H9 (cell line): ENCODE results near the gene PPTC7. TPM values are rescaled to one million over a fixed set of nuclear protein-coding genes. Genes with fewer than 3 reads are reported as not detected.
"Not testable (repeated sequence)": the region's sequence is repeated elsewhere in the genome, so short reads cannot be mapped to it uniquely, and the experiment has no call there.

ENCODE experiments used
- DNase-seq: peaks from one replicate; pipeline ENCODE4 v3.0.0-alpha.2; 2017
- H2AFZ ChIP-seq: one replicate; pipeline ENCODE4 v1.6.1; 2013; ENCODE audit warnings: mild to moderate bottlenecking, low read length, control low read depth, moderate library complexity
- H2AK5ac ChIP-seq: 2 replicates; pipeline ENCODE4 v1.6.1; 2013; ENCODE audit warnings: low read length, control low read depth, mixed read lengths; ENCODE audit not compliant: insufficient read length
- H2BK120ac ChIP-seq: one replicate; pipeline ENCODE4 v1.6.1; 2013; ENCODE audit warnings: low read depth, mild to moderate bottlenecking, low read length, control low read depth, inconsistent platforms; ENCODE audit not compliant: poor library complexity, severe bottlenecking
- H2BK12ac ChIP-seq: 2 replicates; pipeline ENCODE4 v1.6.1; 2013; ENCODE audit warnings: low read length, control low read depth, mixed read lengths, low read depth; ENCODE audit not compliant: insufficient read length
- H2BK15ac ChIP-seq: 2 replicates; pipeline ENCODE4 v1.6.1; 2013; ENCODE audit warnings: low read depth, low read length, control low read depth
- H2BK20ac ChIP-seq: one replicate; pipeline ENCODE4 v1.6.1; 2013; ENCODE audit warnings: low read depth, mild to moderate bottlenecking, low read length, control low read depth, inconsistent platforms; ENCODE audit not compliant: poor library complexity, severe bottlenecking
- H2BK5ac ChIP-seq: 2 replicates; pipeline ENCODE4 v1.6.1; 2013; ENCODE audit warnings: low read length, control low read depth, mixed read lengths; ENCODE audit not compliant: insufficient read length
- H3K14ac ChIP-seq: 2 replicates; pipeline ENCODE4 v1.6.1; 2013; ENCODE audit warnings: low read length, control low read depth; ENCODE audit not compliant: insufficient read depth
- H3K18ac ChIP-seq: 2 replicates; pipeline ENCODE4 v1.6.1; 2013; ENCODE audit warnings: low read depth, mild to moderate bottlenecking, mixed read lengths, low read length, control low read depth; ENCODE audit not compliant: insufficient read length
- H3K23ac ChIP-seq: 2 replicates; pipeline ENCODE4 v1.6.1; 2013; ENCODE audit warnings: low read length, control low read depth, mixed read lengths, low read depth; ENCODE audit not compliant: insufficient read length
- H3K23me2 ChIP-seq: 2 replicates; pipeline ENCODE4 v1.6.1; 2013; ENCODE audit warnings: low read depth, mild to moderate bottlenecking, mixed read lengths, low read length, control low read depth; ENCODE audit not compliant: insufficient read length, poor library complexity, severe bottlenecking
- H3K27ac ChIP-seq: 2 replicates; pipeline ENCODE4 v1.5.1; 2013; ENCODE audit warnings: low read length, control low read depth, mixed read lengths, low read depth; ENCODE audit not compliant: insufficient read length
- H3K27me3 ChIP-seq: 2 replicates; pipeline ENCODE4 v1.6.1; 2013; ENCODE audit warnings: low read length, control low read depth, inconsistent platforms; ENCODE audit not compliant: insufficient read depth
- H3K4ac ChIP-seq: 2 replicates; pipeline ENCODE4 v1.6.1; 2013; ENCODE audit warnings: low read depth, mild to moderate bottlenecking, control low read depth, inconsistent platforms, low read length, moderate library complexity
- H3K4me1 ChIP-seq: 2 replicates; pipeline ENCODE4 v1.6.1; 2013; ENCODE audit warnings: low read length, control low read depth, inconsistent platforms; ENCODE audit not compliant: insufficient read depth
- H3K4me2 ChIP-seq: 2 replicates; pipeline ENCODE4 v1.6.1; 2013; ENCODE audit warnings: low read length, control low read depth, mixed read lengths; ENCODE audit not compliant: insufficient read length, insufficient read depth
- H3K56ac ChIP-seq: 2 replicates; pipeline ENCODE4 v1.6.1; 2013; ENCODE audit warnings: low read depth, mild to moderate bottlenecking, mixed read lengths, low read length, control low read depth; ENCODE audit not compliant: insufficient read length
- H3K79me1 ChIP-seq: 2 replicates; pipeline ENCODE4 v1.6.1; 2013; ENCODE audit warnings: low read depth, mild to moderate bottlenecking, moderate library complexity, low read length, control low read depth, inconsistent platforms; ENCODE audit not compliant: insufficient read depth, poor library complexity, severe bottlenecking
- H3K79me2 ChIP-seq: 2 replicates; pipeline ENCODE4 v1.6.1; 2013; ENCODE audit warnings: low read length, control low read depth, inconsistent platforms; ENCODE audit not compliant: insufficient read depth
- H3K9ac ChIP-seq: 2 replicates; pipeline ENCODE4 v1.6.1; 2013; ENCODE audit warnings: low read length, control low read depth, mixed read lengths; ENCODE audit not compliant: insufficient read length; ENCODE audit errors: extremely low read depth
- H3K9me3 ChIP-seq: one replicate; pipeline ENCODE4 v1.6.1; 2013; ENCODE audit warnings: low read depth, low read length, inconsistent platforms; ENCODE audit not compliant: control insufficient read depth
- H3T11ph ChIP-seq: one replicate; pipeline ENCODE4 v1.6.1; 2013; ENCODE audit warnings: mild to moderate bottlenecking, low read length, control low read depth, inconsistent platforms
- H4K20me1 ChIP-seq: one replicate; pipeline ENCODE4 v1.6.1; 2013; ENCODE audit not compliant: control insufficient read depth, insufficient read length, insufficient read depth
- H4K5ac ChIP-seq: 2 replicates; pipeline ENCODE4 v1.6.1; 2013; ENCODE audit warnings: low read depth, mild to moderate bottlenecking, mixed read lengths, low read length, control low read depth; ENCODE audit not compliant: insufficient read length
- H4K8ac ChIP-seq: replicated peaks from 2 replicates; pipeline ENCODE4 v1.6.1; 2013; ENCODE audit warnings: low read length, control low read depth, mixed read lengths, low read depth; ENCODE audit not compliant: insufficient read length
- H4K91ac ChIP-seq: 2 replicates; pipeline ENCODE4 v1.6.1; 2013; ENCODE audit warnings: low read depth, mild to moderate bottlenecking, moderate library complexity, mixed read lengths, low read length, control low read depth; ENCODE audit not compliant: insufficient read length
- H3K27ac Mint-ChIP-seq, 3 experiments: 2 replicates in 2 of 3; 3 replicates in 1 of 3; pipeline ENCODE4 v1.8.0; 2020 to 2021; ENCODE audit warnings: mixed read lengths in 3 of 3, mild to moderate bottlenecking in 1 of 3, moderate library complexity in 1 of 3
- H3K27me3 Mint-ChIP-seq: 2 replicates; pipeline ENCODE4 v1.8.0; 2021; ENCODE audit warnings: low read depth, mild to moderate bottlenecking, moderate library complexity, mixed read lengths
- H3K36me3 Mint-ChIP-seq, 3 experiments: 2 replicates in 2 of 3; 3 replicates in 1 of 3; pipeline ENCODE4 v1.8.0; 2020 to 2021; ENCODE audit warnings: low read depth in 3 of 3, mixed read lengths in 3 of 3; ENCODE audit not compliant: insufficient read depth in 1 of 3
- H3K4me1 Mint-ChIP-seq, 2 experiments: 2 replicates each; pipeline ENCODE4 v1.8.0; 2020; ENCODE audit warnings: mixed read lengths in 2 of 2
- H3K4me3 Mint-ChIP-seq, 2 experiments: 2 replicates in 1 of 2; 3 replicates in 1 of 2; pipeline ENCODE4 v1.8.0; 2020 to 2021; ENCODE audit warnings: mild to moderate bottlenecking in 2 of 2, mixed read lengths in 2 of 2, moderate library complexity in 1 of 2
- H3K9me3 Mint-ChIP-seq, 2 experiments: 2 replicates in 1 of 2; 3 replicates in 1 of 2; pipeline ENCODE4 v1.8.0; 2020; ENCODE audit warnings: mild to moderate bottlenecking in 2 of 2, mixed read lengths in 2 of 2, moderate library complexity in 1 of 2
- CTCF ChIP-seq: fragments of 200-600 bp; sonication (generic); conservative IDR thresholded peaks from 3 replicates; pipeline ENCODE4 v1.8.0; 2021; ENCODE audit warnings: antibody characterized with exemption, mild to moderate bottlenecking
- WGBS: extraction: QIAGEN DNeasy Blood & Tissue Kit; methylation state at CpG from one replicate; pipeline ENCODE4 v1.1.7; 2013; ENCODE audit warnings: missing lambda C conversion rate, low lambda C conversion rate, mixed read lengths; ENCODE audit not compliant: insufficient read length; ENCODE audit errors: extremely low coverage; 5-methylcytosine and 5-hydroxymethylcytosine counted together
- total RNA-seq: library from RNA; stranded (reverse); gene quantifications from 2 replicates; pipeline ENCODE4 v1.2.1, GENCODE V29; 2021

The PPTC7 gene
- total RNA-seq, 1 experiment from 2014 or later: 15.8 TPM

- no peak overlapping the region for H3K4me2 ChIP-seq
- H2BK12ac ChIP-seq: no peak overlapping the region
- no peak overlapping the region for H2BK120ac ChIP-seq
- peaks cover 5% of the 10 kb centered on the region for H3K79me1 ChIP-seq
- H3K4me3 Mint-ChIP-seq: no peak overlapping the region
- no peak overlapping the region for H4K5ac ChIP-seq
- DNase-seq: no peak
- no peak overlapping the region for H3K14ac ChIP-seq
- H3K36me3 Mint-ChIP-seq: no peaks in the 10 kb centered on the region; a peak in 1 of 7 replicates
- no peaks in the 10 kb centered on the region for H3K27me3 Mint-ChIP-seq
- peaks cover 5% of the 10 kb centered on the region; the same call in 1 of the 2 replicates for H3K79me2 ChIP-seq
- H4K91ac ChIP-seq: no peak overlapping the region
- no peak overlapping the region for H3K27ac ChIP-seq
- no peaks in the 10 kb centered on the region for H3K23me2 ChIP-seq
- peaks cover 4 to 11% of the 10 kb centered on the region in 2 experiments for H3K4me1 Mint-ChIP-seq
- H4K8ac ChIP-seq: no peak overlapping the region
- H3K9me3 Mint-ChIP-seq: 0 out of 5 replicates have a peak, but pooled peaks cover under 1 to 5% of the 10 kb centered on the region in 2 experiments
- TF ChIP-seq CTCF: no peak
- no peak overlapping the region for H2BK5ac ChIP-seq
- H3K9me3 ChIP-seq: no peaks in the 10 kb centered on the region
- no peak overlapping the region for H3T11ph ChIP-seq
- no peak overlapping the region for H2BK15ac ChIP-seq
- H3K4ac ChIP-seq: no peak overlapping the region
- H3K23ac ChIP-seq: no peak overlapping the region
- H3K9ac ChIP-seq: no peak overlapping the region
- H3K27me3 ChIP-seq: no peaks in the 10 kb centered on the region
- no peak overlapping the region for H2BK20ac ChIP-seq
- H2AK5ac ChIP-seq: no peak overlapping the region
- no peak overlapping the region for H3K56ac ChIP-seq
- H3K27ac Mint-ChIP-seq: no peak overlapping the region
- H3K18ac ChIP-seq: no peak overlapping the region
- no peak overlapping the region for H2AFZ ChIP-seq
- no peaks in the 10 kb centered on the region for H4K20me1 ChIP-seq
- H3K4me1 ChIP-seq: no peaks in the 10 kb centered on the region
Measured at GRCh38 chr12:110563702-110564470, 19.2 kb downstream of the PPTC7 start.

GRCh38 chr12:110562386-110562785, 20.7 kb downstream of the PPTC7 start:
- H3K18ac ChIP-seq, H3K79me2 ChIP-seq, H2BK5ac ChIP-seq, H3K4me1 ChIP-seq, H3K56ac ChIP-seq, H3K36me3 Mint-ChIP-seq, H3K23ac ChIP-seq, H2AFZ ChIP-seq, H4K5ac ChIP-seq, H4K20me1 ChIP-seq, H3K9ac ChIP-seq, H2BK12ac ChIP-seq, H3K4ac ChIP-seq, H4K91ac ChIP-seq, H3K27ac ChIP-seq, H3K23me2 ChIP-seq, H3K14ac ChIP-seq, H2BK15ac ChIP-seq, H3T11ph ChIP-seq, H3K79me1 ChIP-seq, H2BK120ac ChIP-seq, H2BK20ac ChIP-seq, H3K27me3 Mint-ChIP-seq, H2AK5ac ChIP-seq, H4K8ac ChIP-seq, H3K4me3 Mint-ChIP-seq, H3K4me2 ChIP-seq, H3K27me3 ChIP-seq, H3K9me3 ChIP-seq, DNase-seq, H3K27ac Mint-ChIP-seq, H3K9me3 Mint-ChIP-seq: not testable (repeated sequence)
- peaks cover 4 to 11% of the 10 kb centered on the region in 2 experiments for H3K4me1 Mint-ChIP-seq
- WGBS: no CpG with 5 or more reads among the region's 5 CpGs
